Endothelial cell of umbilical vein (primary cell): ENCODE results near the gene PCDHB2. TPM values are rescaled to one million over a fixed set of nuclear protein-coding genes. Genes with fewer than 3 reads are reported as not detected.

Source experiments
- BruUV-seq: library from RNA; stranded (reverse); fragments of 400-500 nt; replicated peaks from 2 replicates; lab custom pipeline; 2021; lab: Mats Ljungman, UMichigan
- CTCF ChIA-PET: fragments of 300-600, 350-600 bp; sonication (Branson Sonifier 250); formaldehyde crosslinking; loops from one replicate; lab custom pipeline; 2021; ENCODE audit warnings: antibody characterized with exemption, inconsistent platforms; lab: Charles Lee
- POLR2A ChIA-PET: fragments of 300-600, 350-600 bp; sonication (Branson Sonifier 250); formaldehyde crosslinking; loops from one replicate; lab custom pipeline; 2021; ENCODE audit warnings: antibody characterized with exemption, inconsistent platforms; lab: Charles Lee
- DNase-seq: peaks from one replicate; pipeline ENCODE4 v3.0.0-alpha.2; 2011; ENCODE audit warnings: low read depth, low spot score
- FAIRE-seq: peaks from 2 replicates; lab custom pipeline; 2011; peaks lifted over from hg19 to GRCh38; lab: Jason Lieb, UNC
- H2AFZ ChIP-seq: 2 replicates; pipeline ENCODE4 v1.6.0; 2012; ENCODE audit warnings: low read depth, low read length, control low read depth, inconsistent platforms
- H3K27ac ChIP-seq: 2 replicates; pipeline ENCODE4 v1.5.1; 2011; ENCODE audit warnings: low read depth, mild to moderate bottlenecking, control low read depth, low read length, moderate library complexity; ENCODE audit not compliant: insufficient read depth
- H3K27me3 ChIP-seq, 2 experiments: 2 replicates each; pipeline versions ENCODE4 v1.6.0 to v1.6.1; 2011; ENCODE audit warnings: low read length in 2 of 2, mixed read lengths in 1 of 2; ENCODE audit not compliant: control insufficient read depth in 2 of 2, insufficient read depth in 2 of 2
- H3K36me3 ChIP-seq, 2 experiments: 2 replicates in 1 of 2; 3 replicates in 1 of 2; pipeline ENCODE4 v1.5.1; 2011; ENCODE audit warnings: low read length in 2 of 2, mild to moderate bottlenecking in 1 of 2, moderate library complexity in 1 of 2; ENCODE audit not compliant: control insufficient read depth in 2 of 2, insufficient read depth in 2 of 2; ENCODE audit errors: extremely low read depth in 1 of 2
- H3K4me1 ChIP-seq: 3 replicates; pipeline ENCODE4 v1.5.1; 2011; ENCODE audit warnings: mild to moderate bottlenecking, low read length; ENCODE audit not compliant: control insufficient read depth, insufficient read depth; ENCODE audit errors: extremely low read depth
- H3K4me2 ChIP-seq: 2 replicates; pipeline ENCODE4 v1.6.1; 2011; ENCODE audit warnings: low read length, control low read depth, mixed read lengths; ENCODE audit not compliant: insufficient read depth
- H3K4me3 ChIP-seq, 3 experiments: fragments of 200-600 bp in 1 of 3; sonication (generic), shearing (Covaris generic) in 1 of 3; replicated peaks in 1 of 3; 2 replicates each; pipeline ENCODE4 v1.5.1; 2011 to 2016; ENCODE audit warnings: control low read depth in 3 of 3, low read length in 3 of 3, mild to moderate bottlenecking in 2 of 3, inconsistent platforms in 1 of 3, low read depth in 1 of 3, moderate library complexity in 1 of 3; ENCODE audit not compliant: insufficient read depth in 1 of 3
- H3K79me2 ChIP-seq: 2 replicates; pipeline ENCODE4 v1.6.0; 2012; ENCODE audit warnings: low read length, inconsistent platforms; ENCODE audit not compliant: control insufficient read depth, insufficient read depth
- H3K9ac ChIP-seq: replicated peaks from 2 replicates; pipeline ENCODE3; 2011; ENCODE audit warnings: low read length, control low read depth; ENCODE audit not compliant: insufficient read depth; ENCODE audit errors: extremely low read depth
- H3K9me1 ChIP-seq: replicated peaks from 3 replicates; pipeline ENCODE4 v1.6.0; 2011; ENCODE audit warnings: mild to moderate bottlenecking, low read length; ENCODE audit not compliant: control insufficient read depth, insufficient read depth; ENCODE audit errors: extremely low read depth
- H3K9me3 ChIP-seq: replicated peaks from 2 replicates; pipeline ENCODE4 v1.5.1; 2012; ENCODE audit warnings: low read length, inconsistent platforms; ENCODE audit not compliant: control insufficient read depth, insufficient read depth
- H4K20me1 ChIP-seq: replicated peaks from 2 replicates; pipeline ENCODE3; 2011; ENCODE audit warnings: mild to moderate bottlenecking, low read length; ENCODE audit not compliant: control insufficient read depth, insufficient read depth; ENCODE audit errors: extremely low read depth
- EZH2 ChIP-seq: IDR thresholded peaks from 2 replicates; pipeline ENCODE4 v1.6.1; 2012; ENCODE audit warnings: borderline replicate concordance, low read depth, mild to moderate bottlenecking, moderate library complexity, low read length, inconsistent platforms; ENCODE audit not compliant: severe bottlenecking
- FOS ChIP-seq: IDR thresholded peaks from 2 replicates; pipeline ENCODE4 v1.6.1; 2011; ENCODE audit warnings: mild to moderate bottlenecking, low read length, moderate library complexity, borderline replicate concordance; ENCODE audit not compliant: insufficient read depth
- GATA2 ChIP-seq: IDR thresholded peaks from 2 replicates; pipeline ENCODE4 v1.7.0; 2011; ENCODE audit warnings: low read depth, mild to moderate bottlenecking, moderate library complexity, mixed read lengths, low read length; ENCODE audit not compliant: insufficient read length, insufficient read depth
- JUN ChIP-seq: IDR thresholded peaks from 2 replicates; pipeline ENCODE4 v1.6.1; 2011; ENCODE audit warnings: borderline replicate concordance, low read depth; ENCODE audit not compliant: insufficient read length, insufficient read depth
- MYC ChIP-seq: IDR thresholded peaks from one replicate; pipeline ENCODE4 v1.6.1; 2011; ENCODE audit warnings: mild to moderate bottlenecking, low read depth, low read length
- POLR2AphosphoS5 ChIP-seq: IDR thresholded peaks from 2 replicates; pipeline ENCODE4 v1.6.1; 2012; ENCODE audit warnings: low read depth, mild to moderate bottlenecking, control low read depth, low read length, moderate library complexity; ENCODE audit not compliant: insufficient read depth
- dilution Hi-C: fragments of 300-500 bp; cut with MboI; formaldehyde crosslinking; loops from one replicate; pipeline ENCODE4 v1.15.0; 2019; ENCODE audit warnings: low sequenced_read_pairs; ENCODE audit not compliant: extremely low pct_ligation_motif_present
- intact Hi-C: fragments of 100-400 bp; cut with micrococcal nuclease; formaldehyde crosslinking; loops from one replicate; pipeline ENCODE4 v1.10.0; 2022
- polyA plus RNA-seq, 4 experiments: library from polyadenylated mRNA; depleted of rRNA in 3 of 4; stranded (reverse) in 3 of 4; unstranded in 1 of 4; fragments of >200 nt; gene quantifications; 2 replicates each; pipeline versions ENCODE4 v1.2.1 to v1.2.3, GENCODE V29; 2011 to 2012; ENCODE audit warnings: missing spikeins in 1 of 4
- total RNA-seq: library from RNA; stranded (reverse); gene quantifications from 2 replicates; pipeline ENCODE4 v1.2.3, GENCODE V29; 2021
- TF ChIP-seq, protein P1 (sequence below), 2 donors: IDR thresholded peaks; 1 replicate in 1 of 2; 2 replicates in 1 of 2; pipeline ENCODE4 v1.5.1; 2011; ENCODE audit warnings: low read length in 2 of 2, mild to moderate bottlenecking in 2 of 2, moderate library complexity in 2 of 2, control low read depth in 1 of 2, inconsistent platforms in 1 of 2, low read depth in 1 of 2; ENCODE audit not compliant: insufficient read depth in 1 of 2; ENCODE audit errors: extremely low read depth in 1 of 2
- TF ChIP-seq, protein P2 (sequence below): IDR thresholded peaks from 2 replicates; pipeline ENCODE4 v1.6.1; 2011; ENCODE audit not compliant: insufficient read depth, insufficient read length

Gene PCDHB2
- total and polyA plus RNA-seq, 2 donors (not counting 3 experiments of a cell fraction or from before 2014, with no cell fraction given), result 0.40 to 0.58 TPM

DNA sequence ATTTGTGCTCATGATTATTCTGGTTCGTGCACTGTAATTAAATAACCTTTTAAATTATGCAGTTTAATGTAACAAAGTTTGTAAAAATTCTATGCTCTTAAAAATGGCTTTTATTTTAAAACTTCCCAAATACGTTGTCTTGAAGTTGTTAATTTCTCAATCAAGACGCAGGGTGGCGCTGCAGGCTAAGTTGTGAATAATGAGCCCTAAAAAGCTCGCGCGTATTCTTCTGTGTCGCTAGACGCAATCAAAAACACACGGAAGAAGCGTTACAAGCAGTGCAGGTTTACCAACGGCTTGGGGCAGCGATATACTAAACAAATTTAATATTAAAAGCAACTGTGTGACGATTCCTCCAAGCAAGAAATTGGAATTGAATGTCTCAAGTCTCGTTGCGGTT lies 27.1 kb downstream of the PCDHB2 start, which contains the start of gene PCDHB4:
PCDHB4 (plus strand) TSS at position 256 of the 400 bp plus-strand sequence. CDS start 181 bp downstream, outside the sequence.
- FAIRE-seq (no peak), DNase-seq (peak; percentile 8)
- intact Hi-C loops, result no loop called here
- Histone ChIP-seq H3K79me2 (no peaks in the 10 kb centered on the region), H3K9me3 (no peaks in the 10 kb centered on the region), H3K27me3 (no peaks in the 10 kb centered on the region), H3K9ac (no peak within 1 kb of the TSS), H2AFZ (no peak within 1 kb of the TSS), H3K9me1 (no peaks in the 10 kb centered on the region), H3K4me3 (no peak within 1 kb of the TSS), H3K27ac (no peak within 1 kb of the TSS), H4K20me1 (no peaks in the 10 kb centered on the region), H3K4me2 (no peak within 1 kb of the TSS), H3K4me1 (no peaks in the 10 kb centered on the region), H3K36me3 (no peaks in the 10 kb centered on the region)
- BruUV-seq, result no TSS peak
- ChIA-PET CTCF (interaction anchor here (0.7 to 0.8 kb wide), 2 partner anchors 32 to 56 kb away, joined by 3 read pairs; partner anchors contain the start of gene PCDHB8), POLR2A (no interaction called here)
- dilution Hi-C loops, result no loop called here
- TF ChIP-seq, protein P1, sequence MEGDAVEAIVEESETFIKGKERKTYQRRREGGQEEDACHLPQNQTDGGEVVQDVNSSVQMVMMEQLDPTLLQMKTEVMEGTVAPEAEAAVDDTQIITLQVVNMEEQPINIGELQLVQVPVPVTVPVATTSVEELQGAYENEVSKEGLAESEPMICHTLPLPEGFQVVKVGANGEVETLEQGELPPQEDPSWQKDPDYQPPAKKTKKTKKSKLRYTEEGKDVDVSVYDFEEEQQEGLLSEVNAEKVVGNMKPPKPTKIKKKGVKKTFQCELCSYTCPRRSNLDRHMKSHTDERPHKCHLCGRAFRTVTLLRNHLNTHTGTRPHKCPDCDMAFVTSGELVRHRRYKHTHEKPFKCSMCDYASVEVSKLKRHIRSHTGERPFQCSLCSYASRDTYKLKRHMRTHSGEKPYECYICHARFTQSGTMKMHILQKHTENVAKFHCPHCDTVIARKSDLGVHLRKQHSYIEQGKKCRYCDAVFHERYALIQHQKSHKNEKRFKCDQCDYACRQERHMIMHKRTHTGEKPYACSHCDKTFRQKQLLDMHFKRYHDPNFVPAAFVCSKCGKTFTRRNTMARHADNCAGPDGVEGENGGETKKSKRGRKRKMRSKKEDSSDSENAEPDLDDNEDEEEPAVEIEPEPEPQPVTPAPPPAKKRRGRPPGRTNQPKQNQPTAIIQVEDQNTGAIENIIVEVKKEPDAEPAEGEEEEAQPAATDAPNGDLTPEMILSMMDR (IDR thresholded peaks at IDR 0.05; ENCODE audit: extremely low read depth in 1 of 2, insufficient read depth in 1 of 2, low read depth in 1 of 2, low read length in 2 of 2), result no peak
- TF ChIP-seq FOS (no peak), MYC (no peak), POLR2AphosphoS5 (no peak), GATA2 (no peak), JUN (no peak), EZH2 (no peak)
- TF ChIP-seq, protein P2, sequence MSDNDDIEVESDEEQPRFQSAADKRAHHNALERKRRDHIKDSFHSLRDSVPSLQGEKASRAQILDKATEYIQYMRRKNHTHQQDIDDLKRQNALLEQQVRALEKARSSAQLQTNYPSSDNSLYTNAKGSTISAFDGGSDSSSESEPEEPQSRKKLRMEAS, result no peak
